Heart right ventricle (tissue), 16 donors: ENCODE measurements around the gene LRRC27. TPM values are rescaled to one million over a fixed set of nuclear protein-coding genes. Genes with fewer than 3 reads are reported as not detected.
A peak's percentile ranks its signal among the peaks of the same experiment; 100 is the strongest.
"Not testable (repeated sequence)": the region's sequence is repeated elsewhere in the genome, so short reads cannot be mapped to it uniquely, and the experiment has no call there.

ENCODE experiments used
- ATAC-seq, 8 donors: fragments of 200-7000 bp; cut with Tn5 transposase; one replicate each; pipeline ENCODE4 v1.9.1; 2020; ENCODE audit warnings: mild to moderate bottlenecking in 8 of 8, moderate library complexity in 8 of 8, moderate number of reproducible peaks in 1 of 8
- DNase-seq, 2 donors: peaks; one replicate each; pipeline ENCODE4 v3.0.0-alpha.2; 2020
- H3K27ac ChIP-seq, 10 donors: fragments of 200-600 bp; sonication (generic) in 2 of 10; one replicate each; pipeline versions ENCODE4 v1.5.0 to v1.8.0; 2020 to 2022; ENCODE audit warnings: mild to moderate bottlenecking in 3 of 10
- H3K27me3 ChIP-seq, 7 donors: fragments of 200-600 bp; one replicate each; pipeline ENCODE4 v1.8.0; 2021 to 2022; ENCODE audit warnings: mild to moderate bottlenecking in 2 of 7
- H3K36me3 ChIP-seq, 9 donors: fragments of 200-600 bp; sonication (generic) in 1 of 9; one replicate each; pipeline versions ENCODE4 v1.5.0 to v1.8.0; 2020 to 2022; ENCODE audit warnings: mild to moderate bottlenecking in 2 of 9
- H3K4me1 ChIP-seq, 9 donors: fragments of 200-600 bp; sonication (generic) in 1 of 9; one replicate each; pipeline versions ENCODE4 v1.5.0 to v1.8.0; 2020 to 2022; ENCODE audit warnings: mild to moderate bottlenecking in 4 of 9
- H3K4me3 ChIP-seq, 10 donors: fragments of 200-600 bp; sonication (generic) in 2 of 10; one replicate each; pipeline versions ENCODE4 v1.5.0 to v1.8.0; 2020 to 2022; ENCODE audit warnings: mild to moderate bottlenecking in 7 of 10, moderate library complexity in 2 of 10
- H3K9me3 ChIP-seq, 11 donors: fragments of 200-600 bp in 10 of 11; sonication (generic) in 2 of 11; one replicate each; pipeline versions ENCODE4 v1.5.0 to v1.8.0; 2013 to 2022; ENCODE audit warnings: mild to moderate bottlenecking in 2 of 11, control low read depth in 1 of 11, moderate library complexity in 1 of 11
- CTCF ChIP-seq, 9 donors: fragments of 200-600 bp; sonication (generic) in 2 of 9; IDR thresholded peaks; one replicate each; pipeline versions ENCODE4 v1.5.0 to v1.8.0; 2021 to 2022; ENCODE audit warnings: antibody characterized with exemption in 9 of 9, mild to moderate bottlenecking in 5 of 9, moderate library complexity in 1 of 9
- WGBS, 2 donors: extraction: QIAGEN DNeasy Blood & Tissue Kit; methylation state at CpG; one replicate each; pipeline ENCODE4 v1.1.7; 2013; ENCODE audit warnings: inconsistent platforms in 1 of 2; 5-methylcytosine and 5-hydroxymethylcytosine counted together
- intact Hi-C, 10 donors: fragments of 100-400 bp; cut with DNase I; formaldehyde crosslinking; loops; one replicate each; pipeline versions ENCODE4 v1.11.1 to v1.14.2; 2022
- polyA plus RNA-seq, 2 donors: library from polyadenylated mRNA; stranded (reverse); fragments of 200-250 nt; gene quantifications; one replicate each; pipeline ENCODE4 v1.2.3, GENCODE V29; 2013
- total RNA-seq, 10 donors: library from RNA; stranded (reverse); fragmentation: NEBNext Ultra II Directional in 3 of 10; extraction: Animal tissue kit (Norgen Biotek cat#: 25700) in 3 of 10; gene quantifications; one replicate each; pipeline versions ENCODE4 v1.2.1 to v1.2.4, GENCODE V29; 2021 to 2023
- donor health status: Arrhythmogenic right ventricular cardiomyopathy.
- donor health status: ischemic (EF 13 %, LVEDD 7.1; RV severe dilation, severe dysfunction).
- donor health status: healthy with polysubstance abuse.
- donor health status: DM: no; HTN: yes; CAD: no.
- donor health status: DM: no; HTN: no; CAD: no.
- donor health status: ischemic (EF 25% LVEDD 6.9; RV normal size, moderate dysfunction).
- donor health status: ischemic (EF 25% LVEDD 5.7; RV mildly dilated, moderate dysfunction).
- donor health status: healthy.
- donor health status: DM: yes; HTN: yes; CAD: no.
- donor health status: Ischemic cardiomyopathy.
- donor health status: ischemic (EF 35%, LVEDD 5.7; RV mildly dilated, moderate dysfunction).
- donor health status: nonischemic (EF 11% LVEDD 7.7; RV severe dilation, severe dysfunction).
- donor health status: DM: yes; HTN: yes; CAD: no.
- donor health status: PGD.
- donor health status: ischemic (EF 29% LVEDD 5.4; RV normal size, mild dysfunction).
- donor health status: nonischemic (EF 23%, LVEDD 6.1; RV moderate dilation, normal function).

Gene LRRC27
- total and polyA plus RNA-seq, 12 donors = 3.0 to 8.1 (median 4.7) TPM

- Histone ChIP-seq H3K4me3 (no peak overlapping the region), H3K27me3 (peaks cover 0 to 3% (median 0%) of the 10 kb centered on the region in 7 donors), H3K27ac (no peak overlapping the region), H3K36me3 (no peaks in the 10 kb centered on the region), H3K9me3 (peaks cover 0 to 4% (median 0%) of the 10 kb centered on the region in 11 donors), H3K4me1 (peaks cover 0 to 12% (median 0%) of the 10 kb centered on the region in 9 donors)
- ATAC-seq = no peak
- TF ChIP-seq CTCF (IDR thresholded peaks at IDR 0.05) = no peak
- no peak for DNase-seq
- WGBS, 2 donors = 91 to 92% methylated on average over 7 of the region's 7 CpGs
- intact Hi-C loops = no loop called here
Observed at GRCh38 chr10:132377326-132377725, 45.3 kb downstream of the LRRC27 start.

- H3K36me3 ChIP-seq, H3K27ac ChIP-seq, ATAC-seq, H3K4me3 ChIP-seq, H3K27me3 ChIP-seq, intact Hi-C loops, DNase-seq, H3K9me3 ChIP-seq: not testable (repeated sequence)
- 73 to 81% methylated on average over 16 of the region's 16 CpGs for WGBS, 2 donors
- peaks cover 0 to 12% (median 0%) of the 10 kb centered on the region in 9 donors for H3K4me1 ChIP-seq
Observed at GRCh38 chr10:132379026-132379425, 47.0 kb downstream of the LRRC27 start.

GRCh38 chr10:132380986-132381385 lies 49.0 kb downstream of the LRRC27 start:
- H3K9me3 ChIP-seq, H3K27me3 ChIP-seq, H3K4me3 ChIP-seq, ATAC-seq, H3K36me3 ChIP-seq, DNase-seq, H3K4me1 ChIP-seq, H3K27ac ChIP-seq: not testable (repeated sequence)
- intact Hi-C loops = loop anchor here in 1 of 10 donors (10.0 kb wide), 1 partner anchor 264 kb away; no protein-coding TSS in a partner anchor
- WGBS, 2 donors = 95 to 99% methylated on average over 4 of the region's 4 CpGs

- Histone ChIP-seq H3K4me3 (no peak overlapping the region), H3K27me3 (no peaks in the 10 kb centered on the region), H3K36me3 (no peaks in the 10 kb centered on the region), H3K4me1 (peaks cover 0 to 11% (median 0%) of the 10 kb centered on the region in 9 donors), H3K9me3 (peaks cover 0 to 4% (median 0%) of the 10 kb centered on the region in 11 donors), H3K27ac (no peak overlapping the region)
- ATAC-seq (no peak), DNase-seq (no peak)
- TF ChIP-seq CTCF (IDR thresholded peaks at IDR 0.05) = no peak
- intact Hi-C loops = loop anchor here in 1 of 10 donors (10.0 kb wide), 1 partner anchor 263 kb away; no protein-coding TSS in a partner anchor
- 66 to 69% methylated on average over 2 of the region's 2 CpGs for WGBS, 2 donors
Observed at GRCh38 chr10:132381741-132382140, 49.7 kb downstream of the LRRC27 start.

- Histone ChIP-seq H3K4me3 (no peak overlapping the region), H3K36me3 (no peaks in the 10 kb centered on the region), H3K9me3 (peaks cover 0 to 4% (median 0%) of the 10 kb centered on the region in 11 donors), H3K4me1 (peaks cover 0 to 11% (median 0%) of the 10 kb centered on the region in 9 donors), H3K27me3 (no peaks in the 10 kb centered on the region), H3K27ac (peak overlapping the region in 1 of 10 donors; percentile 5)
- DNase-seq (no peak), ATAC-seq (no peak)
- 82 to 89% methylated on average over 16 of the region's 16 CpGs for WGBS, 2 donors
- intact Hi-C loops = loop anchor here in 1 of 10 donors (10.0 kb wide), 1 partner anchor 262 kb away; no protein-coding TSS in a partner anchor
- no peak for TF ChIP-seq CTCF (IDR thresholded peaks at IDR 0.05)
Observed at GRCh38 chr10:132382231-132382922, 50.4 kb downstream of the LRRC27 start.
